Upper lobe of left lung (tissue), 6 donors: Measurements from ENCODE around the gene TSSK2. TPM values are rescaled to one million over a fixed set of nuclear protein-coding genes. Genes with fewer than 3 reads are reported as not detected.
"Not testable (repeated sequence)": the region's sequence is repeated elsewhere in the genome, so short reads cannot be mapped to it uniquely, and the experiment has no call there.

ENCODE experiments used
- ATAC-seq, 2 donors: fragments of 200-7000 bp; cut with Tn5 transposase; one replicate each; pipeline ENCODE4 v1.9.1; 2022; ENCODE audit warnings: mild to moderate bottlenecking in 2 of 2, moderate library complexity in 2 of 2; ENCODE audit not compliant: low FRiP score in 2 of 2
- DNase-seq, 2 donors: peaks; one replicate each; pipeline ENCODE4 v3.0.0-alpha.2; 2019 to 2020
- H3K27ac ChIP-seq, 4 donors: fragments of 200-600 bp; sonication (generic); one replicate each; pipeline ENCODE4 v1.5.1; 2016 to 2019
- H3K27me3 ChIP-seq, 4 donors: fragments of 200-600 bp; sonication (generic); one replicate each; pipeline ENCODE4 v1.5.1; 2017 to 2019
- H3K36me3 ChIP-seq, 4 donors: fragments of 200-600 bp; sonication (generic); one replicate each; pipeline ENCODE4 v1.5.1; 2016 to 2019
- H3K4me1 ChIP-seq, 4 donors: fragments of 200-600 bp; sonication (generic); one replicate each; pipeline ENCODE4 v1.5.1; 2018 to 2019
- H3K4me3 ChIP-seq, 4 donors: fragments of 200-600 bp; sonication (generic); one replicate each; pipeline ENCODE4 v1.5.1; 2017 to 2019; ENCODE audit warnings: mild to moderate bottlenecking in 2 of 4, moderate library complexity in 1 of 4
- H3K9me3 ChIP-seq, 4 donors: fragments of 200-600 bp; sonication (generic); one replicate each; pipeline ENCODE4 v1.5.1; 2018 to 2019
- EP300 ChIP-seq, 4 donors: sonication (generic); formaldehyde crosslinking; IDR thresholded peaks; one replicate each; pipeline ENCODE4 v1.5.1; 2017; ENCODE audit warnings: antibody characterized with exemption in 4 of 4, control low read depth in 2 of 4
- POLR2A ChIP-seq, 4 donors: fragments of 450-650 bp; IDR thresholded peaks; one replicate each; pipeline ENCODE4 v1.5.1; 2016 to 2017; ENCODE audit warnings: antibody characterized with exemption in 4 of 4, mild to moderate bottlenecking in 2 of 4
- POLR2AphosphoS5 ChIP-seq, 2 donors: sonication (generic); formaldehyde crosslinking; IDR thresholded peaks; one replicate each; pipeline ENCODE4 v1.5.1; 2017; ENCODE audit warnings: antibody characterized with exemption in 2 of 2
- WGBS, 2 donors: methylation state at CpG; one replicate each; pipeline ENCODE4 v1.1.5; 2017 to 2018; 5-methylcytosine and 5-hydroxymethylcytosine counted together
- total RNA-seq, 6 donors: library from RNA; depleted of rRNA in 4 of 6; stranded (reverse); fragments of >200 nt in 4 of 6; gene quantifications; one replicate each; pipeline versions ENCODE4 v1.1.0 to v1.2.1, GENCODE V29; 2016 to 2021
- TF ChIP-seq, protein P1 (sequence below), 6 experiments: fragments of 450-650 bp in 4 of 6; fragments of 200-600 bp in 2 of 6; sonication (generic) in 2 of 6; IDR thresholded peaks; one replicate each; pipeline ENCODE4 v1.5.1; 2016 to 2019; ENCODE audit warnings: antibody characterized with exemption in 6 of 6
- donor health status: DM: no; HTN: no; CAD: no; lungs with moderate emphysema.
- donor health status: DM: no; HTN: yes; CAD: no; lungs with severe emphysema.

Gene TSSK2
- total RNA-seq, result not detected

DNA sequence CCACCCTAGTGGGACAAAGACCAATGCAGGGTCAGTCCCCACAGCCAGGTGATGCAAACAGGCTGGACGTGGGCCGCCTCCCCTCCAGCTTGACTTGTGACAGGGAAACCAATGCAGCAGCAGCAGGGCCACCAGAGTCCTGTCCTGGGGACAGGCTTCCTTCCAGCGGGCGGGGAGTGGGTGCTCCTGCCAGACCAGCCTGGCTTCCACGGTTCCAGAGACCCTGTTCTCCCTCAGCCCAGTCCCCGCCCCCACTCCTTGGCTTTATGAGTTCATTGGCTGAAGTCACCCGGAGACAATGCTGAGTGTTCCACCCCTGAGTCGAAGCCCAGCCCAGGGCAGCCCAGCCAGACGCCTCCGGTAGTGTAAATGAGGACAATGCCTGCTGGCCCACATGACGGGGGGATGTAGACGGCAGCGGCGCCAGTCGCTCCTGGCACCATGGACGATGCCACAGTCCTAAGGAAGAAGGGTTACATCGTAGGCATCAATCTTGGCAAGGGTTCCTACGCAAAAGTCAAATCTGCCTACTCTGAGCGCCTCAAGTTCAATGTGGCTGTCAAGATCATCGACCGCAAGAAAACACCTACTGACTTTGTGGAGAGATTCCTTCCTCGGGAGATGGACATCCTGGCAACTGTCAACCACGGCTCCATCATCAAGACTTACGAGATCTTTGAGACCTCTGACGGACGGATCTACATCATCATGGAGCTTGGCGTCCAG lies at the start of gene TSSK2:
Gene TSSK2, plus strand, starts transcription at position 350 of the 726 bp plus-strand sequence. Its CDS starts 92 bp downstream, at position 442.
- peaks cover 7 to 52% (median 34%) of the 10 kb centered on the region in 4 donors for H3K36me3 ChIP-seq
- DNase-seq, result peak in 1 of 2 donors; percentile 62
- no peaks in the 10 kb centered on the region for H3K4me1 ChIP-seq
- no peaks in the 10 kb centered on the region for H3K27me3 ChIP-seq
- no peak within 1 kb of the TSS for H3K27ac ChIP-seq
- no peaks in the 10 kb centered on the region for H3K9me3 ChIP-seq
- ATAC-seq, result no peak
- TF ChIP-seq, protein P1, sequence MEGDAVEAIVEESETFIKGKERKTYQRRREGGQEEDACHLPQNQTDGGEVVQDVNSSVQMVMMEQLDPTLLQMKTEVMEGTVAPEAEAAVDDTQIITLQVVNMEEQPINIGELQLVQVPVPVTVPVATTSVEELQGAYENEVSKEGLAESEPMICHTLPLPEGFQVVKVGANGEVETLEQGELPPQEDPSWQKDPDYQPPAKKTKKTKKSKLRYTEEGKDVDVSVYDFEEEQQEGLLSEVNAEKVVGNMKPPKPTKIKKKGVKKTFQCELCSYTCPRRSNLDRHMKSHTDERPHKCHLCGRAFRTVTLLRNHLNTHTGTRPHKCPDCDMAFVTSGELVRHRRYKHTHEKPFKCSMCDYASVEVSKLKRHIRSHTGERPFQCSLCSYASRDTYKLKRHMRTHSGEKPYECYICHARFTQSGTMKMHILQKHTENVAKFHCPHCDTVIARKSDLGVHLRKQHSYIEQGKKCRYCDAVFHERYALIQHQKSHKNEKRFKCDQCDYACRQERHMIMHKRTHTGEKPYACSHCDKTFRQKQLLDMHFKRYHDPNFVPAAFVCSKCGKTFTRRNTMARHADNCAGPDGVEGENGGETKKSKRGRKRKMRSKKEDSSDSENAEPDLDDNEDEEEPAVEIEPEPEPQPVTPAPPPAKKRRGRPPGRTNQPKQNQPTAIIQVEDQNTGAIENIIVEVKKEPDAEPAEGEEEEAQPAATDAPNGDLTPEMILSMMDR (IDR thresholded peaks at IDR 0.05), result no peak
- 90% methylated on average over 11 to 23 of the region's 27 CpGs for WGBS, 2 donors
- H3K4me3 ChIP-seq, result no peak within 1 kb of the TSS

DNA sequence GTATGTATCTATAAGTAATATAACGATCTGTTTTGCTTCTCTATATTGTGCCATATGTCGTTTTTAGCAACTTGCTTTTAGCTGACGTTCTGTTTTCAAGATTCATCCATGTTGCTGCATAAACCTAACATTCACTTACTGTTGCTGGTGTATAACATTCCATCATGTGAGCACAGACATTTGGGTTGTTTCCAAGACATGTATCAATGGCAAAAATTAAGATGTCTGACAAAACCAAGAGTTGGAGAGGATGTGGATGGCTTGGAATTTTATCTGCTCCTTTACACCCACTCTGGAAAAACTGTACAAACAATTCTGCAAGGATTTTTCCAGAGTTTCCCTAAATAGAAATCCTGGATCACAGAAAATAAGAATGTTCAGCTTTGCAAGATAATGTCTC lies 49.8 kb upstream of the TSSK2 start:
- no peak for DNase-seq
- no peak for ATAC-seq
- H3K36me3 ChIP-seq, result peaks cover 5 to 21% (median 14%) of the 10 kb centered on the region in 4 donors
- H3K9me3 ChIP-seq, result no peaks in the 10 kb centered on the region
- TF ChIP-seq, protein P1 (IDR thresholded peaks at IDR 0.05), result no peak
- TF ChIP-seq POLR2AphosphoS5 (IDR thresholded peaks at IDR 0.05), result no peak
- no peak for TF ChIP-seq POLR2A (IDR thresholded peaks at IDR 0.05)
- TF ChIP-seq EP300 (IDR thresholded peaks at IDR 0.05), result no peak
- no peak overlapping the region for H3K27ac ChIP-seq
- H3K4me1 ChIP-seq, result peaks cover 0 to 11% (median 8%) of the 10 kb centered on the region in 4 donors
- WGBS, 2 donors, result 87 to 92% methylated on average over 3 of the region's 3 CpGs
- H3K4me3 ChIP-seq, result no peak overlapping the region
- H3K27me3 ChIP-seq, result no peaks in the 10 kb centered on the region

DNA sequence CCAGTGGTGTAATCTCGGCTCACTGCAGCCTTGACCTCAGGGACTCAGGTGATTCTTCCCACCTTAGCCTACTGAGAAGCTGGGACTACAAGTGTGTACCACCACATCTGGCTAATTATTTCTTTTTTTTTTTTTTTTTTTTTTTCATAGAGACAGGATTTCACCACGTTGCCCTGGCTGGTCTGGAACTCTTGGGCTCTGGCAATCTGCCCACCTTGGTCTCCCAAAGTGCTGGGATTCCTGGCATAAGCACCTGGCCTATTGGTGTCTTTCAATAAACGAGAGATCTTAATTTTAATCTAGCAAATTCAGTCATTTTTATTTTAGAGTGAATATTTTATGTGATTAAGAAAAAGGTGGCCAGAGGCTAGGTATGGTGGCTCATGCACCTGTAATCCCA lies 49.0 kb upstream of the TSSK2 start:
- Histone ChIP-seq H3K4me3 (no peak overlapping the region), H3K27me3 (no peaks in the 10 kb centered on the region), H3K4me1 (peaks cover 6 to 16% (median 14%) of the 10 kb centered on the region in 4 donors), H3K36me3 (peaks cover 5 to 26% (median 16%) of the 10 kb centered on the region in 4 donors), H3K9me3 (no peaks in the 10 kb centered on the region), H3K27ac (no peak overlapping the region)
- no peak for TF ChIP-seq POLR2A (IDR thresholded peaks at IDR 0.05)
- WGBS, 2 donors, result 72% methylated on average over 3 of the region's 3 CpGs
- DNase-seq (no peak), ATAC-seq (no peak)

DNA sequence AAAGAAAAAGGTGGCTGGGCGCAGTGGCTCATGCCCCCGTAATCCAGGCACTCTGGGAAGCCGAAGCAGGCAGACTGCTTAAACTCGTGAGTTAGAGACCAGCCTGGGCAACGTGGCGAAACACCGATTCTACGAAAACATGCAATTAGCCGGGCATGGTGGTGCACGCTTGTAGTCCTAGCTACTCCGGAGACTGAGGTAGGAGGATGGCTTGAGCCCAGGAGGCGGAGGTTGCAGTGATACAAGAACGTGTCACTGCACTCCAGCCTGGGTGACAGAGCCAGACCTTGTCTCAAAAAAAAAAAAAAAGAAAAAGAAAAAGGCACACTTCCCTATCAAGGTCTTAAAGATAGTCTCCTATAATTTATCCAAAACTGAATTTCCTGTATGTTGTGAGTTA lies 48.3 kb upstream of the TSSK2 start:
- Histone ChIP-seq H3K4me3 (no peak overlapping the region), H3K36me3 (peaks cover 5 to 31% (median 17%) of the 10 kb centered on the region in 4 donors), H3K9me3 (no peaks in the 10 kb centered on the region), H3K27me3 (no peaks in the 10 kb centered on the region), H3K4me1 (peaks cover 7 to 16% (median 14%) of the 10 kb centered on the region in 4 donors), H3K27ac (no peak overlapping the region)
- TF ChIP-seq POLR2AphosphoS5 (IDR thresholded peaks at IDR 0.05) (no peak), EP300 (IDR thresholded peaks at IDR 0.05) (no peak), POLR2A (IDR thresholded peaks at IDR 0.05) (no peak)
- TF ChIP-seq, protein P1 (IDR thresholded peaks at IDR 0.05), result no peak
- no peak for ATAC-seq
- WGBS, 2 donors, result 95 to 97% methylated on average over 13 of the region's 13 CpGs
- no peak for DNase-seq

DNA sequence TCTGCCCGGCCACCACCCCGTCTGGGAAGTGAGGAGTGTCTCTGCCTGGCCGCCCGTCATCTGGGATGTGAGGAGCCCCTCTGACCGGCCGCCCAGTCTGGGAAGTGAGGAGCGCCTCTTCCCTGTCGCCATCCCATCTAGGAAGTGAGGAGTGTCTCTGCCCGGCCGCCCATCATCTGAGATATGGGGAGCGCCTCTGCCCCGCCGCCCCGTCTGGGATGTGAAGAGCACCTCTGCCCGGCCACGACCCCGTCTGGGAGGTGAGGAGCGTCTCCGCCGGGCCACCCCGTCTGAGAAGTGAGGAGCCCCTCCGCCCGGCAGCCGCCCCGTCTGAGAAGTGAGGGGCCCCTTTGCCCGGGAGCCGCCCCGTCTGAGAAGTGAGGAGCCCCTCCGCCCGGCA lies 47.0 kb upstream of the TSSK2 start:
- Histone ChIP-seq H3K36me3 (peaks cover 10 to 44% (median 22%) of the 10 kb centered on the region in 4 donors), H3K4me1 (peaks cover 7 to 16% (median 14%) of the 10 kb centered on the region in 4 donors), H3K27ac (peak overlapping the region in 1 of 4 donors; percentile 80)
- peak in 1 of 2 donors; percentile 60 for DNase-seq
- not testable (repeated sequence) for H3K27me3 ChIP-seq, H3K4me3 ChIP-seq, H3K9me3 ChIP-seq, ATAC-seq
- WGBS, 2 donors, result 90 to 100% methylated on average over 4 to 21 of the region's 30 CpGs

DNA sequence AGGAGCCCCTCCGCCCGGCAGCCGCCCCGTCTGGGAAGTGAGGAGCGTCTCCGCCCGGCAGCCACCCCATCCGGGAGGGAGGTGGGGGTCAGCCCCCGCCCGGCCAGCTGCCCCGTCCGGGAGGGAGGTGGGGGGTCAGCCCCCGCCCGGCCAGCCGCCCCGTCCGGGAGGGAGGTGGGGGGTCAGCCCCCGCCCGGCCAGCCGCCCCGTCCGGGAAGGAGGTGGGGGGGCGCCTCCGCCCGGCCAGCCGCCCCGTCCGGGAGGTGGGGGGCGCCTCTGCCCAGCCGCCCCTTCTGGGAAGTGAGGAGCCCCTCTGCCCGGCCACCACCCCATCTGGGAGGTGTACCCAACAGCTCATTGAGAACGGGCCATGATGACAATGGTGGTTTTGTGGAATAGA lies 46.5 kb upstream of the TSSK2 start:
- Histone ChIP-seq H3K36me3 (peaks cover 10 to 45% (median 21%) of the 10 kb centered on the region in 4 donors), H3K4me1 (peaks cover 7 to 16% (median 14%) of the 10 kb centered on the region in 4 donors), H3K27ac (peak overlapping the region in 2 of 4 donors; percentile 49 to 80)
- WGBS, 2 donors, result 75 to 79% methylated on average over 4 to 6 of the region's 32 CpGs
- H3K4me3 ChIP-seq, ATAC-seq, H3K27me3 ChIP-seq, H3K9me3 ChIP-seq: not testable (repeated sequence)
- peak in 1 of 2 donors; percentile 54 for DNase-seq
